ENCODE results near the gene NUDT12.

Gene NUDT12

GRCh38 chr5:103532086-103532734 lies 30.4 kb downstream of the NUDT12 start:
- TF ChIP-seq, protein P1, sequence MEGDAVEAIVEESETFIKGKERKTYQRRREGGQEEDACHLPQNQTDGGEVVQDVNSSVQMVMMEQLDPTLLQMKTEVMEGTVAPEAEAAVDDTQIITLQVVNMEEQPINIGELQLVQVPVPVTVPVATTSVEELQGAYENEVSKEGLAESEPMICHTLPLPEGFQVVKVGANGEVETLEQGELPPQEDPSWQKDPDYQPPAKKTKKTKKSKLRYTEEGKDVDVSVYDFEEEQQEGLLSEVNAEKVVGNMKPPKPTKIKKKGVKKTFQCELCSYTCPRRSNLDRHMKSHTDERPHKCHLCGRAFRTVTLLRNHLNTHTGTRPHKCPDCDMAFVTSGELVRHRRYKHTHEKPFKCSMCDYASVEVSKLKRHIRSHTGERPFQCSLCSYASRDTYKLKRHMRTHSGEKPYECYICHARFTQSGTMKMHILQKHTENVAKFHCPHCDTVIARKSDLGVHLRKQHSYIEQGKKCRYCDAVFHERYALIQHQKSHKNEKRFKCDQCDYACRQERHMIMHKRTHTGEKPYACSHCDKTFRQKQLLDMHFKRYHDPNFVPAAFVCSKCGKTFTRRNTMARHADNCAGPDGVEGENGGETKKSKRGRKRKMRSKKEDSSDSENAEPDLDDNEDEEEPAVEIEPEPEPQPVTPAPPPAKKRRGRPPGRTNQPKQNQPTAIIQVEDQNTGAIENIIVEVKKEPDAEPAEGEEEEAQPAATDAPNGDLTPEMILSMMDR (conservative IDR thresholded peaks at IDR 0.05; ENCODE audit: low read depth) = no peak
- ChIA-PET POLR2A (ENCODE audit: low non-redundant PET) (no interaction called here), CTCF (no interaction called here)
- no peak for DNase-seq (ENCODE audit: low spot score)
- no peak overlapping the region for H3K27ac ChIP-seq

GRCh38 chr5:103526164-103526915 lies 36.2 kb downstream of the NUDT12 start:
- TF ChIP-seq, protein P1 (conservative IDR thresholded peaks at IDR 0.05; ENCODE audit: low read depth) = no peak
- POLR2A ChIA-PET (ENCODE audit: low non-redundant PET) = no interaction called here
- CTCF ChIA-PET = no interaction called here
- no peak overlapping the region for H3K27ac ChIP-seq
- DNase-seq (ENCODE audit: low spot score) = no peak

DNA sequence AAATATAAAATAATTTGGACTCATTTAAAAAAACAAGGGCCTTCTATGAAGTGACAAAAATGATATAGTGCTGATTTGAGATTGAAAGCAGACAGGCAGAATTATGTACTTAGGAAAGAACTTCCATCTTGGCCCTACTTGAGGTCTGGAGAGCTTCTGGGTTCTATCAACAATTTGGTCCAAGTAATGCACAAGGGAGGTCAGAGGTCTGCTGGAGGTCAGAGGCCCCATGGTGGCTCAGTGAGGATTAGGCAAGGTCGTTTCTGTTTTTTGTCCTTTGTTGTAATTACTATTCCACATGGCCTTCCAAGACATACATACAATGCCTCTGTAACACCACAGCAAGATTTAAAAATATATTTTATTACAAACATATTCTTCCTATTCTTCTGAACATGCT lies 37.2 kb downstream of the NUDT12 start:
- TF ChIP-seq, protein P1 (conservative IDR thresholded peaks at IDR 0.05; ENCODE audit: low read depth) = no peak
- ChIA-PET POLR2A (ENCODE audit: low non-redundant PET) (no interaction called here), CTCF (interaction anchor here (0.5 kb wide), 1 partner anchor 546 kb away, joined by 3 read pairs; no protein-coding TSS in a partner anchor)
- no peak for DNase-seq (ENCODE audit: low spot score)
- no peak overlapping the region for H3K27ac ChIP-seq

GRCh38 chr5:103523319-103523718 lies 39.3 kb downstream of the NUDT12 start:
- POLR2A ChIA-PET (ENCODE audit: low non-redundant PET) = no interaction called here
- no peak overlapping the region for H3K27ac ChIP-seq
- TF ChIP-seq, protein P1 (conservative IDR thresholded peaks at IDR 0.05; ENCODE audit: low read depth) = no peak
- CTCF ChIA-PET = interaction anchor here (0.6 kb wide), 2 partner anchors 14 to 330 kb away, joined by 3 read pairs; no protein-coding TSS in a partner anchor
- DNase-seq (ENCODE audit: low spot score) = peak; percentile 69

- TF ChIP-seq, protein P1 (conservative IDR thresholded peaks at IDR 0.05; ENCODE audit: low read depth) = no peak
- ChIA-PET POLR2A (ENCODE audit: low non-redundant PET) (no interaction called here), CTCF (interaction anchor here (0.6 kb wide), 1 partner anchor 13 kb away, joined by 3 read pairs; no protein-coding TSS in a partner anchor)
- no peak overlapping the region for H3K27ac ChIP-seq
- no peak for DNase-seq (ENCODE audit: low spot score)
Observed at GRCh38 chr5:103522586-103522985, 40.0 kb downstream of the NUDT12 start.

- ChIA-PET CTCF (interaction anchor here (0.6 kb wide), 2 partner anchors 43 to 190 kb away, joined by 3 to 4 read pairs; no protein-coding TSS in a partner anchor), POLR2A (ENCODE audit: low non-redundant PET) (no interaction called here)
- DNase-seq (ENCODE audit: low spot score) = no peak
- TF ChIP-seq, protein P1 (conservative IDR thresholded peaks at IDR 0.05; ENCODE audit: low read depth) = no peak
- no peak overlapping the region for H3K27ac ChIP-seq
Observed at GRCh38 chr5:103519550-103519949, 43.0 kb downstream of the NUDT12 start.
